H9 (cell line): ENCODE data around the gene LHFPL6. TPM values are rescaled to one million over a fixed set of nuclear protein-coding genes. Genes with fewer than 3 reads are reported as not detected.

ENCODE experiments used
- DNase-seq: peaks from one replicate; pipeline ENCODE4 v3.0.0-alpha.2; 2017
- H2AFZ ChIP-seq: one replicate; pipeline ENCODE4 v1.6.1; 2013; ENCODE audit warnings: mild to moderate bottlenecking, low read length, control low read depth, moderate library complexity
- H2AK5ac ChIP-seq: 2 replicates; pipeline ENCODE4 v1.6.1; 2013; ENCODE audit warnings: low read length, control low read depth, mixed read lengths; ENCODE audit not compliant: insufficient read length
- H2BK120ac ChIP-seq: one replicate; pipeline ENCODE4 v1.6.1; 2013; ENCODE audit warnings: low read depth, mild to moderate bottlenecking, low read length, control low read depth, inconsistent platforms; ENCODE audit not compliant: poor library complexity, severe bottlenecking
- H2BK12ac ChIP-seq: 2 replicates; pipeline ENCODE4 v1.6.1; 2013; ENCODE audit warnings: low read length, control low read depth, mixed read lengths, low read depth; ENCODE audit not compliant: insufficient read length
- H2BK15ac ChIP-seq: 2 replicates; pipeline ENCODE4 v1.6.1; 2013; ENCODE audit warnings: low read depth, low read length, control low read depth
- H2BK20ac ChIP-seq: one replicate; pipeline ENCODE4 v1.6.1; 2013; ENCODE audit warnings: low read depth, mild to moderate bottlenecking, low read length, control low read depth, inconsistent platforms; ENCODE audit not compliant: poor library complexity, severe bottlenecking
- H2BK5ac ChIP-seq: 2 replicates; pipeline ENCODE4 v1.6.1; 2013; ENCODE audit warnings: low read length, control low read depth, mixed read lengths; ENCODE audit not compliant: insufficient read length
- H3K14ac ChIP-seq: 2 replicates; pipeline ENCODE4 v1.6.1; 2013; ENCODE audit warnings: low read length, control low read depth; ENCODE audit not compliant: insufficient read depth
- H3K18ac ChIP-seq: 2 replicates; pipeline ENCODE4 v1.6.1; 2013; ENCODE audit warnings: low read depth, mild to moderate bottlenecking, mixed read lengths, low read length, control low read depth; ENCODE audit not compliant: insufficient read length
- H3K23ac ChIP-seq: 2 replicates; pipeline ENCODE4 v1.6.1; 2013; ENCODE audit warnings: low read length, control low read depth, mixed read lengths, low read depth; ENCODE audit not compliant: insufficient read length
- H3K23me2 ChIP-seq: 2 replicates; pipeline ENCODE4 v1.6.1; 2013; ENCODE audit warnings: low read depth, mild to moderate bottlenecking, mixed read lengths, low read length, control low read depth; ENCODE audit not compliant: insufficient read length, poor library complexity, severe bottlenecking
- H3K27ac ChIP-seq: 2 replicates; pipeline ENCODE4 v1.5.1; 2013; ENCODE audit warnings: low read length, control low read depth, mixed read lengths, low read depth; ENCODE audit not compliant: insufficient read length
- H3K27me3 ChIP-seq: 2 replicates; pipeline ENCODE4 v1.6.1; 2013; ENCODE audit warnings: low read length, control low read depth, inconsistent platforms; ENCODE audit not compliant: insufficient read depth
- H3K4ac ChIP-seq: 2 replicates; pipeline ENCODE4 v1.6.1; 2013; ENCODE audit warnings: low read depth, mild to moderate bottlenecking, control low read depth, inconsistent platforms, low read length, moderate library complexity
- H3K4me1 ChIP-seq: 2 replicates; pipeline ENCODE4 v1.6.1; 2013; ENCODE audit warnings: low read length, control low read depth, inconsistent platforms; ENCODE audit not compliant: insufficient read depth
- H3K4me2 ChIP-seq: 2 replicates; pipeline ENCODE4 v1.6.1; 2013; ENCODE audit warnings: low read length, control low read depth, mixed read lengths; ENCODE audit not compliant: insufficient read length, insufficient read depth
- H3K56ac ChIP-seq: 2 replicates; pipeline ENCODE4 v1.6.1; 2013; ENCODE audit warnings: low read depth, mild to moderate bottlenecking, mixed read lengths, low read length, control low read depth; ENCODE audit not compliant: insufficient read length
- H3K79me1 ChIP-seq: 2 replicates; pipeline ENCODE4 v1.6.1; 2013; ENCODE audit warnings: low read depth, mild to moderate bottlenecking, moderate library complexity, low read length, control low read depth, inconsistent platforms; ENCODE audit not compliant: insufficient read depth, poor library complexity, severe bottlenecking
- H3K79me2 ChIP-seq: 2 replicates; pipeline ENCODE4 v1.6.1; 2013; ENCODE audit warnings: low read length, control low read depth, inconsistent platforms; ENCODE audit not compliant: insufficient read depth
- H3K9ac ChIP-seq: 2 replicates; pipeline ENCODE4 v1.6.1; 2013; ENCODE audit warnings: low read length, control low read depth, mixed read lengths; ENCODE audit not compliant: insufficient read length; ENCODE audit errors: extremely low read depth
- H3K9me3 ChIP-seq: one replicate; pipeline ENCODE4 v1.6.1; 2013; ENCODE audit warnings: low read depth, low read length, inconsistent platforms; ENCODE audit not compliant: control insufficient read depth
- H3T11ph ChIP-seq: one replicate; pipeline ENCODE4 v1.6.1; 2013; ENCODE audit warnings: mild to moderate bottlenecking, low read length, control low read depth, inconsistent platforms
- H4K20me1 ChIP-seq: one replicate; pipeline ENCODE4 v1.6.1; 2013; ENCODE audit not compliant: control insufficient read depth, insufficient read length, insufficient read depth
- H4K5ac ChIP-seq: 2 replicates; pipeline ENCODE4 v1.6.1; 2013; ENCODE audit warnings: low read depth, mild to moderate bottlenecking, mixed read lengths, low read length, control low read depth; ENCODE audit not compliant: insufficient read length
- H4K8ac ChIP-seq: replicated peaks from 2 replicates; pipeline ENCODE4 v1.6.1; 2013; ENCODE audit warnings: low read length, control low read depth, mixed read lengths, low read depth; ENCODE audit not compliant: insufficient read length
- H4K91ac ChIP-seq: 2 replicates; pipeline ENCODE4 v1.6.1; 2013; ENCODE audit warnings: low read depth, mild to moderate bottlenecking, moderate library complexity, mixed read lengths, low read length, control low read depth; ENCODE audit not compliant: insufficient read length
- H3K27ac Mint-ChIP-seq, 3 experiments: 2 replicates in 2 of 3; 3 replicates in 1 of 3; pipeline ENCODE4 v1.8.0; 2020 to 2021; ENCODE audit warnings: mixed read lengths in 3 of 3, mild to moderate bottlenecking in 1 of 3, moderate library complexity in 1 of 3
- H3K27me3 Mint-ChIP-seq: 2 replicates; pipeline ENCODE4 v1.8.0; 2021; ENCODE audit warnings: low read depth, mild to moderate bottlenecking, moderate library complexity, mixed read lengths
- H3K36me3 Mint-ChIP-seq, 3 experiments: 2 replicates in 2 of 3; 3 replicates in 1 of 3; pipeline ENCODE4 v1.8.0; 2020 to 2021; ENCODE audit warnings: low read depth in 3 of 3, mixed read lengths in 3 of 3; ENCODE audit not compliant: insufficient read depth in 1 of 3
- H3K4me1 Mint-ChIP-seq, 2 experiments: 2 replicates each; pipeline ENCODE4 v1.8.0; 2020; ENCODE audit warnings: mixed read lengths in 2 of 2
- H3K4me3 Mint-ChIP-seq, 2 experiments: 2 replicates in 1 of 2; 3 replicates in 1 of 2; pipeline ENCODE4 v1.8.0; 2020 to 2021; ENCODE audit warnings: mild to moderate bottlenecking in 2 of 2, mixed read lengths in 2 of 2, moderate library complexity in 1 of 2
- H3K9me3 Mint-ChIP-seq, 2 experiments: 2 replicates in 1 of 2; 3 replicates in 1 of 2; pipeline ENCODE4 v1.8.0; 2020; ENCODE audit warnings: mild to moderate bottlenecking in 2 of 2, mixed read lengths in 2 of 2, moderate library complexity in 1 of 2
- WGBS: extraction: QIAGEN DNeasy Blood & Tissue Kit; methylation state at CpG from one replicate; pipeline ENCODE4 v1.1.7; 2013; ENCODE audit warnings: missing lambda C conversion rate, low lambda C conversion rate, mixed read lengths; ENCODE audit not compliant: insufficient read length; ENCODE audit errors: extremely low coverage; 5-methylcytosine and 5-hydroxymethylcytosine counted together
- total RNA-seq: library from RNA; stranded (reverse); gene quantifications from 2 replicates; pipeline ENCODE4 v1.2.1, GENCODE V29; 2021
- TF ChIP-seq, protein P1 (sequence below): fragments of 200-600 bp; sonication (generic); conservative IDR thresholded peaks from 3 replicates; pipeline ENCODE4 v1.8.0; 2021; ENCODE audit warnings: antibody characterized with exemption, mild to moderate bottlenecking

Gene LHFPL6
- total RNA-seq, 1 experiment from 2014 or later = 3.5 TPM

DNA sequence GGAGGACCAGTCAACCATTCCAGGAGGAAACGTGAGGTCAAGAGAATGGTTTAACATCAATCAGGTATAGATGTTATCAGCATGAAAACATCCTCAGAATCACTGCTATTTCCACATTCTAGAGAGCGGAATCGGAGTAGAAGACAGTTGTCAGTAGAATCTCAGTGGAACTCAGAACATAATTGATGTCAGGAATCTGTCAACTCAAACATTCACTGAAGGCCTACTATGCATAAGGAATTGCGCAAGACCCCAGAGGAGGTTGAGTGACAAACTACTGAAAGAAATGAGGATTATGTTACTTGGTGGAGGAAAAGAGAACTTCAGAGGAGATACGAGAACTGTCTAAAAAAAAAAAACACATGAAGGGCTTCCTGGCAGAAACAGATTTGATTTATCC lies 97.8 kb downstream of the LHFPL6 start:
- Histone ChIP-seq H4K91ac (no peak overlapping the region), H2AK5ac (no peak overlapping the region), H2BK15ac (no peak overlapping the region), H3T11ph (no peak overlapping the region), H3K4me2 (no peak overlapping the region), H4K20me1 (no peaks in the 10 kb centered on the region), H3K9ac (no peak overlapping the region), H3K9me3 (no peaks in the 10 kb centered on the region), H3K79me1 (no peaks in the 10 kb centered on the region), H2AFZ (no peak overlapping the region), H3K23ac (no peak overlapping the region), H3K4ac (no peak overlapping the region), H3K27ac (no peak overlapping the region), H3K23me2 (no peaks in the 10 kb centered on the region), H3K18ac (no peak overlapping the region), H4K5ac (no peak overlapping the region), H3K14ac (no peak overlapping the region), H2BK20ac (no peak overlapping the region), H3K56ac (no peak overlapping the region), H3K79me2 (no peaks in the 10 kb centered on the region), H2BK120ac (no peak overlapping the region), H3K4me1 (peaks cover 8% of the 10 kb centered on the region), H4K8ac (no peak overlapping the region), H2BK5ac (no peak overlapping the region), H2BK12ac (no peak overlapping the region), H3K27me3 (no peaks in the 10 kb centered on the region)
- DNase-seq = no peak
- Mint-ChIP-seq H3K9me3 (peaks cover 0 to 4% of the 10 kb centered on the region in 2 experiments; a peak in 3 of 5 replicates), H3K27me3 (no peaks in the 10 kb centered on the region), H3K27ac (no peak overlapping the region), H3K4me3 (no peak overlapping the region), H3K36me3 (peaks cover 0 to under 1% (median 0%) of the 10 kb centered on the region in 3 experiments; a peak in 2 of 7 replicates), H3K4me1 (peaks cover 28 to 30% of the 10 kb centered on the region in 2 experiments)
- WGBS = no CpG with 5 or more reads among the region's 5 CpGs
- TF ChIP-seq, protein P1, sequence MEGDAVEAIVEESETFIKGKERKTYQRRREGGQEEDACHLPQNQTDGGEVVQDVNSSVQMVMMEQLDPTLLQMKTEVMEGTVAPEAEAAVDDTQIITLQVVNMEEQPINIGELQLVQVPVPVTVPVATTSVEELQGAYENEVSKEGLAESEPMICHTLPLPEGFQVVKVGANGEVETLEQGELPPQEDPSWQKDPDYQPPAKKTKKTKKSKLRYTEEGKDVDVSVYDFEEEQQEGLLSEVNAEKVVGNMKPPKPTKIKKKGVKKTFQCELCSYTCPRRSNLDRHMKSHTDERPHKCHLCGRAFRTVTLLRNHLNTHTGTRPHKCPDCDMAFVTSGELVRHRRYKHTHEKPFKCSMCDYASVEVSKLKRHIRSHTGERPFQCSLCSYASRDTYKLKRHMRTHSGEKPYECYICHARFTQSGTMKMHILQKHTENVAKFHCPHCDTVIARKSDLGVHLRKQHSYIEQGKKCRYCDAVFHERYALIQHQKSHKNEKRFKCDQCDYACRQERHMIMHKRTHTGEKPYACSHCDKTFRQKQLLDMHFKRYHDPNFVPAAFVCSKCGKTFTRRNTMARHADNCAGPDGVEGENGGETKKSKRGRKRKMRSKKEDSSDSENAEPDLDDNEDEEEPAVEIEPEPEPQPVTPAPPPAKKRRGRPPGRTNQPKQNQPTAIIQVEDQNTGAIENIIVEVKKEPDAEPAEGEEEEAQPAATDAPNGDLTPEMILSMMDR = no peak
